KMS-11 (cell line): ENCODE measurements around the gene SYNGR3.

Experiments
- H2AFZ ChIP-seq: fragments of 200-600 bp; sonication (generic); 2 replicates; pipeline ENCODE4 v1.6.1; 2016; ENCODE audit warnings: antibody characterized with exemption, mixed run types, low read depth
- H3K27ac ChIP-seq: fragments of 200-600 bp; sonication (generic); 2 replicates; pipeline ENCODE4 v1.6.1; 2016; ENCODE audit warnings: mild to moderate bottlenecking, mixed run types
- H3K27me3 ChIP-seq: fragments of 200-600 bp; sonication (generic); 2 replicates; pipeline ENCODE4 v1.6.1; 2017; ENCODE audit warnings: mild to moderate bottlenecking, low read depth, mixed run types, moderate library complexity; ENCODE audit not compliant: insufficient read depth
- H3K36me3 ChIP-seq: fragments of 200-600 bp; sonication (generic); 2 replicates; pipeline ENCODE4 v1.6.1; 2017; ENCODE audit warnings: mild to moderate bottlenecking, mixed run types; ENCODE audit not compliant: insufficient read depth
- H3K4me1 ChIP-seq: fragments of 200-600 bp; sonication (generic); 2 replicates; pipeline ENCODE4 v1.6.1; 2016; ENCODE audit warnings: mild to moderate bottlenecking, low read depth, mixed run types; ENCODE audit not compliant: poor library complexity, severe bottlenecking
- H3K4me2 ChIP-seq: fragments of 200-600 bp; sonication (generic); 2 replicates; pipeline ENCODE4 v1.7.0; 2016; ENCODE audit warnings: mild to moderate bottlenecking, mixed run types
- H3K4me3 ChIP-seq: fragments of 200-600 bp; sonication (generic); IDR thresholded peaks from 2 replicates; pipeline ENCODE4 v1.6.1; 2017; ENCODE audit warnings: low read depth, low read length, mixed read lengths; ENCODE audit not compliant: insufficient read depth
- H3K79me2 ChIP-seq: fragments of 200-600 bp; sonication (generic); 2 replicates; pipeline ENCODE4 v1.6.1; 2016; ENCODE audit warnings: low read depth, mixed run types; ENCODE audit not compliant: insufficient read depth
- H3K9ac ChIP-seq: fragments of 200-600 bp; sonication (generic); 2 replicates; pipeline ENCODE4 v1.6.1; 2016; ENCODE audit warnings: mild to moderate bottlenecking, mixed run types
- H4K20me1 ChIP-seq: fragments of 200-600 bp; sonication (generic); 2 replicates; pipeline ENCODE4 v1.6.1; 2016; ENCODE audit warnings: mild to moderate bottlenecking, mixed run types; ENCODE audit not compliant: insufficient read depth
- CTCF ChIP-seq: fragments of 200-600 bp; sonication (generic); conservative IDR thresholded peaks from 2 replicates; pipeline ENCODE4 v1.6.1; 2017; ENCODE audit warnings: low read depth, mild to moderate bottlenecking, antibody characterized with exemption, low read length, moderate library complexity, mixed read lengths

The SYNGR3 gene

GRCh38 chr16:1990101-1990350, 256 bp downstream of the SYNGR3 start:
- Histone ChIP-seq H3K4me1 (peaks cover 29% of the 10 kb centered on the region), H3K9ac (no peak overlapping the region), H3K4me2 (peak overlapping the region; percentile 47; the same call in 1 of the 2 replicates)

GRCh38 chr16:1990351-1991134, 773 bp downstream of the SYNGR3 start:
- Histone ChIP-seq H3K27me3 (peaks cover 5% of the 10 kb centered on the region), H3K4me3 (no peak overlapping the region), H3K79me2 (no peaks in the 10 kb centered on the region), H3K9ac (no peak overlapping the region), H3K27ac (no peak overlapping the region), H3K36me3 (no peaks in the 10 kb centered on the region), H2AFZ (peak overlapping the region; percentile 50), H3K4me1 (peaks cover 24% of the 10 kb centered on the region), H4K20me1 (no peaks in the 10 kb centered on the region), H3K4me2 (peak overlapping the region; percentile 47)
- TF ChIP-seq CTCF = no peak

More at GRCh38 chr16:1990101-1990350, 256 bp downstream of the SYNGR3 start:
- Histone ChIP-seq H3K36me3 (no peaks in the 10 kb centered on the region), H3K27ac (no peak overlapping the region), H4K20me1 (no peaks in the 10 kb centered on the region), H3K27me3 (peaks cover 5% of the 10 kb centered on the region), H3K4me3 (no peak overlapping the region), H3K79me2 (no peaks in the 10 kb centered on the region), H2AFZ (no peak overlapping the region)
- TF ChIP-seq CTCF = no peak

- no peaks in the 10 kb centered on the region for H4K20me1 ChIP-seq
- no peak overlapping the region for H3K4me3 ChIP-seq
- H3K36me3 ChIP-seq = no peaks in the 10 kb centered on the region
- no peak for TF ChIP-seq CTCF
- no peak overlapping the region for H2AFZ ChIP-seq
- peak overlapping the region; percentile 47; the same call in 1 of the 2 replicates for H3K4me2 ChIP-seq
- H3K27me3 ChIP-seq = peaks cover 5% of the 10 kb centered on the region
- H3K79me2 ChIP-seq = no peaks in the 10 kb centered on the region
- H3K9ac ChIP-seq = no peak overlapping the region
- H3K27ac ChIP-seq = no peak overlapping the region
- H3K4me1 ChIP-seq = peaks cover 23% of the 10 kb centered on the region
These were observed 1.4 kb downstream of the SYNGR3 start for GRCh38 chr16:1991135-1991551.

GRCh38 chr16:1991588-1991947, 1.8 kb downstream of the SYNGR3 start:
- Histone ChIP-seq H3K4me1 (peaks cover 23% of the 10 kb centered on the region), H3K4me2 (peak overlapping the region; percentile 31; the same call in 1 of the 2 replicates), H4K20me1 (no peaks in the 10 kb centered on the region), H3K79me2 (no peaks in the 10 kb centered on the region), H3K36me3 (no peaks in the 10 kb centered on the region), H3K9ac (no peak overlapping the region), H3K27ac (no peak overlapping the region), H3K27me3 (peaks cover 5% of the 10 kb centered on the region), H3K4me3 (no peak overlapping the region), H2AFZ (no peak overlapping the region)
- no peak for TF ChIP-seq CTCF
